HL-60 (cell line): ENCODE measurements around the gene MAN1C1.

Experiments used
- DNase-seq, 2 experiments: peaks; one replicate each; pipeline ENCODE4 v3.0.0-alpha.2; 2010 to 2020; ENCODE audit warnings: low read depth in 1 of 2, low spot score in 1 of 2
- H3K27ac ChIP-seq: fragments of 250-450 bp; sonication (Bioruptor Pico); replicated peaks from 2 replicates; pipeline ENCODE4 v1.5.1; 2020; ENCODE audit warnings: mild to moderate bottlenecking, moderate library complexity
- H3K27me3 ChIP-seq: fragments of 250-450 bp; sonication (Bioruptor Pico); 2 replicates; pipeline ENCODE4 v1.5.1; 2021; ENCODE audit warnings: mild to moderate bottlenecking, moderate library complexity; ENCODE audit not compliant: insufficient read depth, poor library complexity, severe bottlenecking
- H3K4me3 ChIP-seq: replicated peaks from 2 replicates; pipeline ENCODE4 v1.5.1; 2011; ENCODE audit warnings: mild to moderate bottlenecking, control low read depth, low read length; ENCODE audit not compliant: insufficient read depth
- GABPA ChIP-seq: IDR thresholded peaks from 2 replicates; pipeline ENCODE4 v1.6.1; 2012; ENCODE audit warnings: low read depth
- POLR2AphosphoS5 ChIP-seq: IDR thresholded peaks from 2 replicates; pipeline ENCODE4 v1.6.1; 2012; ENCODE audit warnings: low read depth
- SPI1 ChIP-seq: IDR thresholded peaks from 2 replicates; pipeline ENCODE4 v1.6.1; 2012; ENCODE audit warnings: low read depth, mild to moderate bottlenecking, borderline replicate concordance
- TF ChIP-seq, protein P1 (sequence below): IDR thresholded peaks from 2 replicates; pipeline ENCODE4 v1.6.1; 2012; ENCODE audit warnings: low read depth; ENCODE audit not compliant: insufficient replicate concordance
- TF ChIP-seq, protein P2 (sequence below): IDR thresholded peaks from one replicate; pipeline ENCODE4 v1.5.1; 2011; ENCODE audit warnings: low read length, control low read depth, inconsistent platforms; ENCODE audit not compliant: insufficient read depth

MAN1C1 gene

DNA sequence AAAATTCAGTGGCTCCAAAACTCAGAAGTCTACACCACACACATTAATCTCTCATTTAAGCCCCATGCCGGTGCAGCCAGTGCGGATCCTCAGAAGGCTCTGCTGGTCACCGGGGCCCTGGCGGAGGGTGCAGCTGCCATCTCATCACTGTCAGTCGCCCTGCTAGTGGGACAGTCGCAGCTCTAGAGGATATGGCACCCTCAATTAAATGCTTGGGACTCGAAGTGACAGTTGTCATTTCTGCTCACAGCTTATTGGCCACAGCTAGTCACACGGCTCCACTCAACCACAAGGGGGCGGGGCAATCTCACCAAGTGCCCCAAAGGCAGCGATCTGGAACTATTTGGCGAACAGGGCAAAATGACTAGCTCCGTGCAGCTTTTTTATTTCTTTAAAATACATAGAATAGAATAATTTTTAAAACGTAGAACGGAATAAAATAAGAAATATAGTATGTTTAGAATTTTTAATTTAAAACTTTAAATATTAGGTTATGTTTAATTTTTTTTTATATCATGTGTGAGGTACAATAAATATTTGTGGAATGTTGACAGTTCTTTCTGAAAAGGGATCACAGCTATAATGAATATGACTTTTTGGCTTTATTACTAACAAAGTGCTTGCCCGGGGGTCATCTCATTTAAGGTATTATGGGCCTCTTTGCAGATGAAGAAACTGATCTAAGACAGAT, 8.0 kb upstream of the MAN1C1 start:
- peaks cover 3% of the 10 kb centered on the region for H3K27me3 ChIP-seq
- peak in 1 of 2 experiments; percentile 89 for DNase-seq
- H3K4me3 ChIP-seq = peak overlapping the region; percentile 8; the same call in 1 of the 2 replicates
- no peak overlapping the region for H3K27ac ChIP-seq
- TF ChIP-seq, protein P1, sequence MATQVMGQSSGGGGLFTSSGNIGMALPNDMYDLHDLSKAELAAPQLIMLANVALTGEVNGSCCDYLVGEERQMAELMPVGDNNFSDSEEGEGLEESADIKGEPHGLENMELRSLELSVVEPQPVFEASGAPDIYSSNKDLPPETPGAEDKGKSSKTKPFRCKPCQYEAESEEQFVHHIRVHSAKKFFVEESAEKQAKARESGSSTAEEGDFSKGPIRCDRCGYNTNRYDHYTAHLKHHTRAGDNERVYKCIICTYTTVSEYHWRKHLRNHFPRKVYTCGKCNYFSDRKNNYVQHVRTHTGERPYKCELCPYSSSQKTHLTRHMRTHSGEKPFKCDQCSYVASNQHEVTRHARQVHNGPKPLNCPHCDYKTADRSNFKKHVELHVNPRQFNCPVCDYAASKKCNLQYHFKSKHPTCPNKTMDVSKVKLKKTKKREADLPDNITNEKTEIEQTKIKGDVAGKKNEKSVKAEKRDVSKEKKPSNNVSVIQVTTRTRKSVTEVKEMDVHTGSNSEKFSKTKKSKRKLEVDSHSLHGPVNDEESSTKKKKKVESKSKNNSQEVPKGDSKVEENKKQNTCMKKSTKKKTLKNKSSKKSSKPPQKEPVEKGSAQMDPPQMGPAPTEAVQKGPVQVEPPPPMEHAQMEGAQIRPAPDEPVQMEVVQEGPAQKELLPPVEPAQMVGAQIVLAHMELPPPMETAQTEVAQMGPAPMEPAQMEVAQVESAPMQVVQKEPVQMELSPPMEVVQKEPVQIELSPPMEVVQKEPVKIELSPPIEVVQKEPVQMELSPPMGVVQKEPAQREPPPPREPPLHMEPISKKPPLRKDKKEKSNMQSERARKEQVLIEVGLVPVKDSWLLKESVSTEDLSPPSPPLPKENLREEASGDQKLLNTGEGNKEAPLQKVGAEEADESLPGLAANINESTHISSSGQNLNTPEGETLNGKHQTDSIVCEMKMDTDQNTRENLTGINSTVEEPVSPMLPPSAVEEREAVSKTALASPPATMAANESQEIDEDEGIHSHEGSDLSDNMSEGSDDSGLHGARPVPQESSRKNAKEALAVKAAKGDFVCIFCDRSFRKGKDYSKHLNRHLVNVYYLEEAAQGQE = no peak
- TF ChIP-seq, protein P2, sequence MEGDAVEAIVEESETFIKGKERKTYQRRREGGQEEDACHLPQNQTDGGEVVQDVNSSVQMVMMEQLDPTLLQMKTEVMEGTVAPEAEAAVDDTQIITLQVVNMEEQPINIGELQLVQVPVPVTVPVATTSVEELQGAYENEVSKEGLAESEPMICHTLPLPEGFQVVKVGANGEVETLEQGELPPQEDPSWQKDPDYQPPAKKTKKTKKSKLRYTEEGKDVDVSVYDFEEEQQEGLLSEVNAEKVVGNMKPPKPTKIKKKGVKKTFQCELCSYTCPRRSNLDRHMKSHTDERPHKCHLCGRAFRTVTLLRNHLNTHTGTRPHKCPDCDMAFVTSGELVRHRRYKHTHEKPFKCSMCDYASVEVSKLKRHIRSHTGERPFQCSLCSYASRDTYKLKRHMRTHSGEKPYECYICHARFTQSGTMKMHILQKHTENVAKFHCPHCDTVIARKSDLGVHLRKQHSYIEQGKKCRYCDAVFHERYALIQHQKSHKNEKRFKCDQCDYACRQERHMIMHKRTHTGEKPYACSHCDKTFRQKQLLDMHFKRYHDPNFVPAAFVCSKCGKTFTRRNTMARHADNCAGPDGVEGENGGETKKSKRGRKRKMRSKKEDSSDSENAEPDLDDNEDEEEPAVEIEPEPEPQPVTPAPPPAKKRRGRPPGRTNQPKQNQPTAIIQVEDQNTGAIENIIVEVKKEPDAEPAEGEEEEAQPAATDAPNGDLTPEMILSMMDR = no peak
- TF ChIP-seq GABPA = no peak
- no peak for TF ChIP-seq SPI1
- TF ChIP-seq POLR2AphosphoS5 = no peak

DNA sequence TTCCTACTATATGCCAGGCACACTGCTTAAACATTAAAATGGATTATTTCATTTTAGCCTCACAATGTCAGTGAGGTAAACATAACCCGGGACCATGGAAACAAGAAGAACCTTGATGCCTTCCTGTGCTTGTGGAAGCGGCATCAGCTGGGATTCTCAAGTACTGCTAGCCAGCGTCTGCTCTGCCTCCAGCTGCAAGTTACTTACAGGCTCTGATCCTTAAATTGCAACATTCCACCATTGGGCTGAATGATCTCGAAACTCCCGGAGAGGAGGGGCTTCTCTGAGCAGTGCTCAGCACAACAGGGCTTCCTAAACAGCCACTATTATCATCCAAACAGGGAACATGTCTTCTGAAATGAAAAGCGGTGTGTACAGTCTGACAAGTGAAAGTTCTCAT, 6.7 kb upstream of the MAN1C1 start:
- TF ChIP-seq, protein P1 = no peak
- TF ChIP-seq POLR2AphosphoS5 = no peak
- no peak for TF ChIP-seq SPI1
- no peak for TF ChIP-seq GABPA
- TF ChIP-seq, protein P2 = no peak
- DNase-seq = no peak
- no peak overlapping the region for H3K27ac ChIP-seq
- no peak overlapping the region for H3K4me3 ChIP-seq
- peaks cover 3% of the 10 kb centered on the region for H3K27me3 ChIP-seq

DNA sequence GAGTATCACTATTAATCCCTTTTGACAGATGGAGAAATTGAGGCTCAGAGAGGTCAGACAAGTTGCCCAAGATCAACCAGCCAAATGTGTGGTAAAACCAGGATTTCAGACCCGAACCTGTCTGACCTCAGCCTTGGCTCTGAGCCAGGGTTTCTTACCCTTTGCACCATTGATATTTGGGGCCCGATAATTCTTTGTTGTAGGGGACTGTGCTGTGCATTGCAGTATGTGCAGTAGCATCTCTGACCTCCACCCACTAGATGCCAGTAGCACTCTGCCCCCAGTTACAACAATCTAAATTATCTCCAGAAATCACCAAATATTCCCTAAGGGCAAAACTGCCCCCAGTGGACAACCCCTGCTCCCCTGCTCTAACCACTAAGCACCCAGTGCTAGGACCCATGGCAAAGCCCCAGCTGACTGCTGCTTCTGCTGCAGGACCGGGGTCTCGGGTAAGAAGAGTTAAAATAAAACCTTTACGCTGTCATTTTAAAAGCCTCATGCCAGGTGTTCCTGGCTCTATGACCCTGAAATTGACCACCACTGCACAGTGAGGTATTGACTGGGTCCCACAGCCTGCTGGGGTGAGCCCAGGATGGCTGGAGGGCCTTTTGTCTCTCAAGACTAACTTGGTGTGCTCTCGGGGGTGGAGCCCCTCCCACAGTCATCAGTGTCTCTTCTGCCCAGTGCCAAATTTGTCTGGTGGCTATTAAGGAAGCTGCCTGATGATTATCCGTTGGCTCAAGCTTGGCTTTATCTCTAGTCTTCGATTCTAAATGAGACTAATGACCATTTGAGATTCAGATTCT, 5.6 kb upstream of the MAN1C1 start:
- no peak for TF ChIP-seq SPI1
- TF ChIP-seq, protein P2 = no peak
- TF ChIP-seq POLR2AphosphoS5 = no peak
- TF ChIP-seq, protein P1 = no peak
- Histone ChIP-seq H3K4me3 (no peak overlapping the region), H3K27me3 (peaks cover 3% of the 10 kb centered on the region), H3K27ac (no peak overlapping the region)
- DNase-seq = no peak
